Mesenchymal stem cell (in vitro differentiated cells and primary cell): ENCODE results near the gene RAET1L.

Source experiments
- DNase-seq: peaks from one replicate; pipeline ENCODE4 v3.0.0-alpha.2; 2013
- H2AFZ ChIP-seq: one replicate; pipeline ENCODE4 v1.6.1; 2013; ENCODE audit warnings: low read depth, mild to moderate bottlenecking, control low read depth, inconsistent platforms, low read length, moderate library complexity
- H2AK5ac ChIP-seq: 2 replicates; pipeline ENCODE4 v1.6.1; 2013; ENCODE audit warnings: low read length, moderate library complexity, mild to moderate bottlenecking, inconsistent platforms; ENCODE audit not compliant: severe bottlenecking
- H2BK120ac ChIP-seq: one replicate; pipeline ENCODE4 v1.6.1; 2013; ENCODE audit warnings: low read depth, mild to moderate bottlenecking, inconsistent platforms, low read length, moderate library complexity
- H2BK12ac ChIP-seq, 2 experiments: one replicate each; pipeline ENCODE4 v1.6.1; 2013; ENCODE audit warnings: inconsistent platforms in 2 of 2, low read length in 2 of 2, mild to moderate bottlenecking in 2 of 2, moderate library complexity in 2 of 2, control low read depth in 1 of 2
- H2BK15ac ChIP-seq: one replicate; pipeline ENCODE4 v1.6.1; 2013; ENCODE audit warnings: mild to moderate bottlenecking, low read depth, inconsistent platforms; ENCODE audit not compliant: poor library complexity, severe bottlenecking
- H2BK5ac ChIP-seq: 2 replicates; pipeline ENCODE4 v1.6.1; 2013; ENCODE audit warnings: low read depth, mild to moderate bottlenecking, low read length, control low read depth, inconsistent platforms; ENCODE audit not compliant: poor library complexity, severe bottlenecking
- H3K14ac ChIP-seq, 2 experiments: one replicate each; pipeline ENCODE4 v1.6.1; 2013; ENCODE audit warnings: inconsistent platforms in 2 of 2, low read length in 2 of 2, control low read depth in 1 of 2, mild to moderate bottlenecking in 1 of 2, moderate library complexity in 1 of 2
- H3K18ac ChIP-seq, 2 experiments: one replicate each; pipeline ENCODE4 v1.6.1; 2013; ENCODE audit warnings: inconsistent platforms in 2 of 2, low read length in 2 of 2, control low read depth in 1 of 2, low read depth in 1 of 2, mild to moderate bottlenecking in 1 of 2
- H3K23ac ChIP-seq, 2 experiments: one replicate each; pipeline ENCODE4 v1.6.1; 2013; ENCODE audit warnings: inconsistent platforms in 2 of 2, low read length in 2 of 2, mild to moderate bottlenecking in 2 of 2, moderate library complexity in 2 of 2, control low read depth in 1 of 2
- H3K27ac ChIP-seq: 2 replicates; pipeline ENCODE4 v1.5.1; 2013; ENCODE audit warnings: mild to moderate bottlenecking, moderate library complexity, low read length, control low read depth, inconsistent platforms; ENCODE audit not compliant: poor library complexity, severe bottlenecking
- H3K27me3 ChIP-seq, 2 experiments: 2 replicates each; pipeline versions ENCODE4 v1.6.1 to v1.7.0; 2013; ENCODE audit warnings: low read length in 2 of 2, mild to moderate bottlenecking in 2 of 2, moderate library complexity in 2 of 2, control low read depth in 1 of 2, inconsistent platforms in 1 of 2; ENCODE audit not compliant: control insufficient read depth in 1 of 2, insufficient read depth in 1 of 2
- H3K36me3 ChIP-seq, 2 experiments: 2 replicates each; pipeline versions ENCODE4 v1.6.1 to v1.7.0; 2013; ENCODE audit warnings: low read length in 2 of 2, control low read depth in 1 of 2, inconsistent platforms in 1 of 2, low read depth in 1 of 2, mild to moderate bottlenecking in 1 of 2; ENCODE audit not compliant: insufficient read depth in 2 of 2, control insufficient read depth in 1 of 2
- H3K4ac ChIP-seq, 2 experiments: one replicate each; pipeline ENCODE4 v1.6.1; 2013; ENCODE audit warnings: inconsistent platforms in 2 of 2, low read length in 2 of 2, mild to moderate bottlenecking in 2 of 2, moderate library complexity in 2 of 2, control low read depth in 1 of 2, low read depth in 1 of 2
- H3K4me1 ChIP-seq: 2 replicates; pipeline ENCODE4 v1.6.1; 2013; ENCODE audit warnings: low read depth, low read length, control low read depth; ENCODE audit not compliant: control insufficient read depth, insufficient read depth
- H3K4me2 ChIP-seq: 2 replicates; pipeline ENCODE4 v1.6.1; 2013; ENCODE audit warnings: low read length, mild to moderate bottlenecking, inconsistent platforms; ENCODE audit not compliant: poor library complexity, severe bottlenecking
- H3K4me3 ChIP-seq, 2 experiments: 2 replicates each; pipeline versions ENCODE4 v1.5.1 to v1.7.0; 2013; ENCODE audit warnings: low read length in 2 of 2, mild to moderate bottlenecking in 2 of 2, control low read depth in 1 of 2, low read depth in 1 of 2; ENCODE audit not compliant: insufficient read depth in 1 of 2
- H3K79me1 ChIP-seq: replicated peaks from 2 replicates; pipeline ENCODE4 v1.6.1; 2013; ENCODE audit warnings: mild to moderate bottlenecking, control low read depth, low read length, inconsistent platforms; ENCODE audit not compliant: poor library complexity, severe bottlenecking
- H3K9ac ChIP-seq: 2 replicates; pipeline ENCODE4 v1.7.0; 2013; ENCODE audit warnings: mild to moderate bottlenecking, low read length, moderate library complexity
- H3K9me3 ChIP-seq: 2 replicates; pipeline ENCODE4 v1.7.0; 2013; ENCODE audit warnings: mild to moderate bottlenecking, low read length; ENCODE audit not compliant: control insufficient read depth
- H4K8ac ChIP-seq: one replicate; pipeline ENCODE4 v1.6.1; 2013; ENCODE audit warnings: inconsistent platforms, mild to moderate bottlenecking, low read length, moderate library complexity
- H4K91ac ChIP-seq: one replicate; pipeline ENCODE4 v1.6.1; 2013; ENCODE audit warnings: mild to moderate bottlenecking, low read length, inconsistent platforms
- WGBS: methylation state at CpG from one replicate; pipeline ENCODE4 v1.1.7; 2013; ENCODE audit warnings: mixed read lengths; 5-methylcytosine and 5-hydroxymethylcytosine counted together

The RAET1L gene

DNA sequence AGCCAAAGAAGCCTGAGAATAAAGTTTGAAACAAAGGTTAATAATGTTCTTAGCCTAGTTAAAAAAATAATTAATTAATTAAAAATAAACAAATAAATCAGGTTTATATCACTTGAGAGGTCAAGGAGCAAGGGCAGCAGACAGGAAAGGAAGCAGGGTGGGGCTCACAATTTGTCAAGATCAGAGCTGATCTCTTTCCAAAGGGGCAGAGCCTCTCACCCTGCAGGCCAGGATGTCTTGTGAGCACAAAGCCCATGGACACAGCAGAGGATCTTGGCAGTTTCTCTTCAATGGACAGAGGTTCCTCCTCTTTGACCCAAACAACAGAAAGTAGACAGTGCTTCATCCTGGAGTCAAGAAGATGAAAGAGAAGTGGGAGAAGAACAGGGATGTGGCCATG is 46.7 kb downstream of the RAET1L start:
- Histone ChIP-seq H3K4me2 (no peak overlapping the region), H3K9me3 (no peaks in the 10 kb centered on the region), H3K79me1 (no peaks in the 10 kb centered on the region), H2BK12ac (no peak overlapping the region), H3K18ac (no peak overlapping the region), H4K8ac (no peak overlapping the region), H2AFZ (no peak overlapping the region), H3K23ac (no peak overlapping the region), H3K14ac (no peak overlapping the region), H3K9ac (no peak overlapping the region), H3K4me3 (no peak overlapping the region), H2BK15ac (no peak overlapping the region), H3K4me1 (no peaks in the 10 kb centered on the region), H2BK5ac (no peak overlapping the region), H3K4ac (no peak overlapping the region), H3K36me3 (no peaks in the 10 kb centered on the region), H4K91ac (no peak overlapping the region), H3K27ac (no peak overlapping the region), H2AK5ac (no peak overlapping the region), H3K27me3 (peaks cover 73 to 84% of the 10 kb centered on the region in 2 experiments), H2BK120ac (no peak overlapping the region)
- DNase-seq = no peak

GRCh38 chr6:149977221-149977620 is 48.1 kb downstream of the RAET1L start:
- Histone ChIP-seq H3K36me3 (no peaks in the 10 kb centered on the region), H3K4me1 (no peaks in the 10 kb centered on the region), H2AK5ac (no peak overlapping the region), H3K27me3 (peaks cover 63 to 83% of the 10 kb centered on the region in 2 experiments), H2BK15ac (no peak overlapping the region), H3K9ac (no peak overlapping the region), H2BK5ac (no peak overlapping the region), H4K8ac (no peak overlapping the region), H2BK120ac (no peak overlapping the region), H3K4me2 (no peak overlapping the region), H3K18ac (no peak overlapping the region), H3K4me3 (no peak overlapping the region), H3K79me1 (no peaks in the 10 kb centered on the region), H4K91ac (no peak overlapping the region), H3K4ac (no peak overlapping the region), H3K14ac (no peak overlapping the region), H3K23ac (no peak overlapping the region), H3K27ac (no peak overlapping the region), H3K9me3 (no peaks in the 10 kb centered on the region), H2BK12ac (no peak overlapping the region), H2AFZ (no peak overlapping the region)
- DNase-seq = no peak
- 65% methylated on average over 4 of the region's 4 CpGs for WGBS

GRCh38 chr6:149975400-149975799 is 49.9 kb downstream of the RAET1L start:
- H4K8ac ChIP-seq = no peak overlapping the region
- no peak overlapping the region for H3K14ac ChIP-seq
- H3K4ac ChIP-seq = no peak overlapping the region
- no peaks in the 10 kb centered on the region for H3K9me3 ChIP-seq
- H4K91ac ChIP-seq = no peak overlapping the region
- no peak overlapping the region for H2BK15ac ChIP-seq
- no peaks in the 10 kb centered on the region for H3K79me1 ChIP-seq
- H3K23ac ChIP-seq = no peak overlapping the region
- no peak overlapping the region for H3K4me2 ChIP-seq
- no peak overlapping the region for H2AFZ ChIP-seq
- no peak overlapping the region for H2BK5ac ChIP-seq
- H3K18ac ChIP-seq = no peak overlapping the region
- H3K4me1 ChIP-seq = no peaks in the 10 kb centered on the region
- no peak for DNase-seq
- H3K27me3 ChIP-seq = peaks cover 67 to 79% of the 10 kb centered on the region in 2 experiments
- H3K27ac ChIP-seq = no peak overlapping the region
- no peak overlapping the region for H3K9ac ChIP-seq
- no peaks in the 10 kb centered on the region for H3K36me3 ChIP-seq
- no peak overlapping the region for H3K4me3 ChIP-seq
- no peak overlapping the region for H2BK120ac ChIP-seq
- H2AK5ac ChIP-seq = no peak overlapping the region
- no peak overlapping the region for H2BK12ac ChIP-seq

DNA sequence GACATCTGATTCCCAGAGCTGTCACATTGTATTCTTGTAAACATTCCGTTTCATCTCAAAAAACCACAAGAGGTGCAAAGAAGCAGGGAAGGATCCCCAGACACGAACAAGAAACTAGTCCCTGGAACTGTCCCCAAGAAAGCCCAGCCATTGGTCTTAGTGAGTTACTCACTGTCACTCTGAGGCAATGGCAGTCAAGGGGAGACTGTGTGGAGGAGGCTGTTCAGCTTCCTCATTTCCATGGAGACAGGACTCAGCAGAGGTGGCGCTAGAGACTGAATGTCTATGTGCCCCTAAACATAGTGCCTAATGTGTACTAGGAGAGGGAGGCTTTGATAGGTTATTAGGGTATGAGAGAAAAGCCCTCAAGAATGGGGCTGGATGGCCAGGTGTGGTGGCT is 50.5 kb downstream of the RAET1L start:
- no peak overlapping the region for H3K4me2 ChIP-seq
- no peak overlapping the region for H3K4me3 ChIP-seq
- no peak overlapping the region for H3K14ac ChIP-seq
- H3K4ac ChIP-seq = no peak overlapping the region
- H3K18ac ChIP-seq = no peak overlapping the region
- no peak overlapping the region for H3K23ac ChIP-seq
- no peak overlapping the region for H2AK5ac ChIP-seq
- no peak overlapping the region for H2AFZ ChIP-seq
- H3K27ac ChIP-seq = no peak overlapping the region
- 17% methylated on average over 2 of the region's 3 CpGs for WGBS
- no peaks in the 10 kb centered on the region for H3K9me3 ChIP-seq
- no peaks in the 10 kb centered on the region for H3K36me3 ChIP-seq
- no peak for DNase-seq
- H3K9ac ChIP-seq = no peak overlapping the region
- H4K91ac ChIP-seq = no peak overlapping the region
- H2BK120ac ChIP-seq = no peak overlapping the region
- no peak overlapping the region for H2BK5ac ChIP-seq
- H3K4me1 ChIP-seq = no peaks in the 10 kb centered on the region
- H2BK15ac ChIP-seq = no peak overlapping the region
- no peaks in the 10 kb centered on the region for H3K79me1 ChIP-seq
- no peak overlapping the region for H2BK12ac ChIP-seq
- peaks cover 73 to 81% of the 10 kb centered on the region in 2 experiments for H3K27me3 ChIP-seq
- H4K8ac ChIP-seq = no peak overlapping the region
